Tibial nerve (tissue), 4 donors: ENCODE data around the gene EPB41L4B.
A peak's percentile ranks its signal among the peaks of the same experiment; 100 is the strongest.

Experiments
- EP300 ChIP-seq, 2 donors: sonication (generic); formaldehyde crosslinking; IDR thresholded peaks; one replicate each; pipeline ENCODE4 v1.6.1; 2017; ENCODE audit warnings: antibody characterized with exemption in 2 of 2, mild to moderate bottlenecking in 1 of 2
- POLR2A ChIP-seq, 2 donors: fragments of 450-650 bp; IDR thresholded peaks; one replicate each; pipeline ENCODE4 v1.6.1; 2017; ENCODE audit warnings: antibody characterized with exemption in 2 of 2, mild to moderate bottlenecking in 2 of 2, moderate library complexity in 2 of 2
- TF ChIP-seq, protein P1 (sequence below), 5 experiments: fragments of 200-600 bp in 3 of 5; fragments of 450-650 bp in 2 of 5; sonication (generic) in 3 of 5; IDR thresholded peaks; one replicate each; pipeline ENCODE4 v1.5.1; 2016 to 2019; ENCODE audit warnings: antibody characterized with exemption in 5 of 5, mild to moderate bottlenecking in 3 of 5, moderate library complexity in 2 of 5

DNA sequence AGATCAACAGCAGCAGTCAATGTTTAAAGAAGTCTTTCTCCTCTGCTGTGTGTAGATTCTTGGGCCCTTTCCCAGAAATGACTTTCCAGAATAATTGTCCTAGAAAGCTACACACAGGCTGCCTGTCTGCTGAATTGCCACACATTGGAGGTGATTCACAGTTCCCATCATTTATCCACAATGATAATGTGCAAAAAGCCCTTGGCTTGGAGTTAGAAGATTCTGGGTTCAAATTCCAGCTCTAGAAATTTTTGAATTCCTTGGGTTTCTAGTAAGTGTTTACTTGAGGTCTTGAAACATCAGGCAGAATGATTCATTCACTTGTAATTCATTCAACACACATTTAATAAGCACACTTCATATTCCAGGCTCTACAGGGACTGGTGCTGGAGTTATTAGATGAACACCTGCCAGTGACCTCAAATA, 28.6 kb upstream of the EPB41L4B start:
- TF ChIP-seq, protein P1, sequence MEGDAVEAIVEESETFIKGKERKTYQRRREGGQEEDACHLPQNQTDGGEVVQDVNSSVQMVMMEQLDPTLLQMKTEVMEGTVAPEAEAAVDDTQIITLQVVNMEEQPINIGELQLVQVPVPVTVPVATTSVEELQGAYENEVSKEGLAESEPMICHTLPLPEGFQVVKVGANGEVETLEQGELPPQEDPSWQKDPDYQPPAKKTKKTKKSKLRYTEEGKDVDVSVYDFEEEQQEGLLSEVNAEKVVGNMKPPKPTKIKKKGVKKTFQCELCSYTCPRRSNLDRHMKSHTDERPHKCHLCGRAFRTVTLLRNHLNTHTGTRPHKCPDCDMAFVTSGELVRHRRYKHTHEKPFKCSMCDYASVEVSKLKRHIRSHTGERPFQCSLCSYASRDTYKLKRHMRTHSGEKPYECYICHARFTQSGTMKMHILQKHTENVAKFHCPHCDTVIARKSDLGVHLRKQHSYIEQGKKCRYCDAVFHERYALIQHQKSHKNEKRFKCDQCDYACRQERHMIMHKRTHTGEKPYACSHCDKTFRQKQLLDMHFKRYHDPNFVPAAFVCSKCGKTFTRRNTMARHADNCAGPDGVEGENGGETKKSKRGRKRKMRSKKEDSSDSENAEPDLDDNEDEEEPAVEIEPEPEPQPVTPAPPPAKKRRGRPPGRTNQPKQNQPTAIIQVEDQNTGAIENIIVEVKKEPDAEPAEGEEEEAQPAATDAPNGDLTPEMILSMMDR (IDR thresholded peaks at IDR 0.05), result no peak
- TF ChIP-seq POLR2A (IDR thresholded peaks at IDR 0.05) (no peak), EP300 (IDR thresholded peaks at IDR 0.05) (peak in 1 of 2 donors; percentile 44)
